ENCODE data around the gene POR.

Gene POR

DNA sequence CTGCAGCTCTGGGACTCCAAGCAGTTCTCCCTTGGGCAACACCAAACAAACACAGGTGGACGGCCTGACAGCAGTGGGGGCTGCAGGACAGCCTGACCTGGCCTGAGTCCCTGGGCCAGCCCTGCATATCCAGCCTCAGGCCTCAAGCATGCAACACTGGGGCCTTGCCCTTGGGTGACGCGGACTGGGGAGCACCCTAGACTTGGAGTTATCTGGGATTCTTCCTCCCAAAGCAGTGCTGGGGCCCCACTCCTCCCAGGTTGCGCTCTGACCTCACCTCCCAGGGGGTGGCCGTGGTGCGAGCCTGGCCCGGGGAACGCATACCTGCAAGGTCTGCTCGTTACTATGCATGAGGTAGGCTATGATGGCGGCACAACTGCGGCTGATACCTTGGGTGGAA, 85.6 kb downstream of the POR start:
- no peak for DNase-seq
- Histone ChIP-seq H3K27me3 (ENCODE audit: control insufficient read depth in 1 of 2, insufficient read depth in 1 of 2, low read length in 2 of 2) (no peaks in the 10 kb centered on the region), H3K9me3 (ENCODE audit: control insufficient read depth, low read length) (no peaks in the 10 kb centered on the region), H4K8ac (ENCODE audit: low read length) (no peak overlapping the region), H3K9ac (ENCODE audit: low read length) (no peak overlapping the region), H3K4me3 (ENCODE audit: insufficient read depth in 1 of 2, low read depth in 1 of 2, low read length in 2 of 2) (no peak overlapping the region), H2BK120ac (ENCODE audit: low read depth, low read length) (no peak overlapping the region), H3K18ac (ENCODE audit: low read depth in 1 of 2, low read length in 2 of 2) (no peak overlapping the region), H3K79me1 (replicated peaks; ENCODE audit: low read length, poor library complexity, severe bottlenecking) (peaks cover 5% of the 10 kb centered on the region), H2BK5ac (ENCODE audit: low read depth, low read length, poor library complexity, severe bottlenecking) (no peak overlapping the region), H3K27ac (ENCODE audit: low read length, poor library complexity, severe bottlenecking) (no peak overlapping the region), H2AK5ac (ENCODE audit: low read length, severe bottlenecking) (no peak overlapping the region), H3K4me2 (ENCODE audit: low read length, poor library complexity, severe bottlenecking) (no peak overlapping the region), H2BK12ac (ENCODE audit: low read length in 2 of 2) (no peak overlapping the region), H3K23ac (ENCODE audit: low read length in 2 of 2) (no peak overlapping the region), H3K4me1 (ENCODE audit: control insufficient read depth, insufficient read depth, low read depth, low read length) (no peaks in the 10 kb centered on the region), H4K91ac (ENCODE audit: low read length) (no peak overlapping the region), H3K14ac (ENCODE audit: low read length in 2 of 2) (no peak overlapping the region), H3K4ac (ENCODE audit: low read depth in 1 of 2, low read length in 2 of 2) (no peak overlapping the region), H2AFZ (ENCODE audit: low read depth, low read length) (no peak overlapping the region), H2BK15ac (ENCODE audit: low read depth, poor library complexity, severe bottlenecking) (no peak overlapping the region), H3K36me3 (ENCODE audit: control insufficient read depth in 1 of 2, insufficient read depth in 2 of 2, low read depth in 1 of 2, low read length in 2 of 2) (peaks cover 52 to 56% of the 10 kb centered on the region in 2 experiments)
- WGBS = 92% methylated on average over 11 of the region's 11 CpGs

DNA sequence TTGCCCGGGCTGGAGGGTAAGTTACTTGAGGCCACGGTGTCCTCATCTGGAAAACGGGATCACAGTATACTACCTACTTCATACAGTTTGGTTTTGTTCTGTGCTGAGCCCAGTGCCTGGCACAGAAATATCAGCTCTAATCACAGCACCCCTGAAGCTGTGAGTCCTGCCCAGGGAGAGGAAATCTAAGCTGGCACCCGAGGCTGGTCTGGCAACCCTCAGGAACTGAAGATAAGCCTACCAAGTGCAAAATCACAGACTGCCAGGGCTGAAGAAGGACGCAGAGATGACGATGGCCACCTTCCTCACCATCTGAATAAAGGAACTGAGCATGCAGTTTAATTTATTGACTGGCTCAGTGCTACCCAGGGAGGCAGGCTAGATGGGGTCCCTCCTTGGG, 87.2 kb downstream of the POR start:
- Histone ChIP-seq H2BK120ac (ENCODE audit: low read depth, low read length) (no peak overlapping the region), H3K18ac (ENCODE audit: low read depth in 1 of 2, low read length in 2 of 2) (no peak overlapping the region), H3K9ac (ENCODE audit: low read length) (no peak overlapping the region), H3K4ac (ENCODE audit: low read depth in 1 of 2, low read length in 2 of 2) (no peak overlapping the region), H4K91ac (ENCODE audit: low read length) (no peak overlapping the region), H3K14ac (ENCODE audit: low read length in 2 of 2) (no peak overlapping the region), H3K27ac (ENCODE audit: low read length, poor library complexity, severe bottlenecking) (no peak overlapping the region), H2BK15ac (ENCODE audit: low read depth, poor library complexity, severe bottlenecking) (no peak overlapping the region), H2AK5ac (ENCODE audit: low read length, severe bottlenecking) (no peak overlapping the region), H3K4me3 (ENCODE audit: insufficient read depth in 1 of 2, low read depth in 1 of 2, low read length in 2 of 2) (no peak overlapping the region), H4K8ac (ENCODE audit: low read length) (no peak overlapping the region), H2AFZ (ENCODE audit: low read depth, low read length) (no peak overlapping the region), H2BK5ac (ENCODE audit: low read depth, low read length, poor library complexity, severe bottlenecking) (no peak overlapping the region), H3K4me1 (ENCODE audit: control insufficient read depth, insufficient read depth, low read depth, low read length) (no peaks in the 10 kb centered on the region), H3K23ac (ENCODE audit: low read length in 2 of 2) (no peak overlapping the region), H2BK12ac (ENCODE audit: low read length in 2 of 2) (no peak overlapping the region), H3K9me3 (ENCODE audit: control insufficient read depth, low read length) (no peaks in the 10 kb centered on the region), H3K79me1 (replicated peaks; ENCODE audit: low read length, poor library complexity, severe bottlenecking) (peaks cover 5% of the 10 kb centered on the region), H3K36me3 (ENCODE audit: control insufficient read depth in 1 of 2, insufficient read depth in 2 of 2, low read depth in 1 of 2, low read length in 2 of 2) (peaks cover 42 to 53% of the 10 kb centered on the region in 2 experiments), H3K27me3 (ENCODE audit: control insufficient read depth in 1 of 2, insufficient read depth in 1 of 2, low read length in 2 of 2) (no peaks in the 10 kb centered on the region), H3K4me2 (ENCODE audit: low read length, poor library complexity, severe bottlenecking) (no peak overlapping the region)
- WGBS = 91% methylated on average over 6 of the region's 6 CpGs
- no peak for DNase-seq

DNA sequence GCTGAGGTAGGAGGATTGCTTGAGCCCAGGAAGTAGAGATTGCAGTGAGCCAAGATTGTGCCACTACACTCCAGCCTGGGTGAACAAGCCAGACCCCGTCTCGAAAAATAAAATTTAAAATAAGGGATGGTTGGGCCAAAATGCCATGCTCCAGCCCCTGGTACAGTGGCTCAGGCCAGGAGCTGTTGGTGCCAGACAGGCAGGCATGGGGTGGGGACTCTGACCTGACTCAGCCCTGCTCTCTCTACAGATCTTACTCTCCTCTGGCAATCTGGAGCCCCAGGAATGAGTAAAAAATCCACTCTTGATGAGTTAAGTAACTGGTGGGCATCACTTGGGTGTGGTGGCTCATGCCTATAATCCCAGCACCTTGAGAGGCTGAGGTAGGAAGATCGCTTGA, 87.9 kb downstream of the POR start:
- H4K91ac ChIP-seq (ENCODE audit: low read length) = no peak overlapping the region
- no peaks in the 10 kb centered on the region for H3K9me3 ChIP-seq (ENCODE audit: control insufficient read depth, low read length)
- no peak overlapping the region for H4K8ac ChIP-seq (ENCODE audit: low read length)
- no peak overlapping the region for H2BK5ac ChIP-seq (ENCODE audit: low read depth, low read length, poor library complexity, severe bottlenecking)
- H3K14ac ChIP-seq (ENCODE audit: low read length in 2 of 2) = no peak overlapping the region
- H3K27me3 ChIP-seq (ENCODE audit: control insufficient read depth in 1 of 2, insufficient read depth in 1 of 2, low read length in 2 of 2) = no peaks in the 10 kb centered on the region
- WGBS = 91% methylated on average over 3 of the region's 3 CpGs
- H3K23ac ChIP-seq (ENCODE audit: low read length in 2 of 2) = no peak overlapping the region
- no peak overlapping the region for H3K9ac ChIP-seq (ENCODE audit: low read length)
- peaks cover 5% of the 10 kb centered on the region for H3K79me1 ChIP-seq (replicated peaks; ENCODE audit: low read length, poor library complexity, severe bottlenecking)
- no peak overlapping the region for H3K4me2 ChIP-seq (ENCODE audit: low read length, poor library complexity, severe bottlenecking)
- no peak overlapping the region for H2BK12ac ChIP-seq (ENCODE audit: low read length in 2 of 2)
- no peak overlapping the region for H2BK120ac ChIP-seq (ENCODE audit: low read depth, low read length)
- no peak overlapping the region for H2BK15ac ChIP-seq (ENCODE audit: low read depth, poor library complexity, severe bottlenecking)
- H3K4me3 ChIP-seq (ENCODE audit: insufficient read depth in 1 of 2, low read depth in 1 of 2, low read length in 2 of 2) = no peak overlapping the region
- H2AFZ ChIP-seq (ENCODE audit: low read depth, low read length) = no peak overlapping the region
- no peak overlapping the region for H3K4ac ChIP-seq (ENCODE audit: low read depth in 1 of 2, low read length in 2 of 2)
- DNase-seq = no peak
- H3K36me3 ChIP-seq (ENCODE audit: control insufficient read depth in 1 of 2, insufficient read depth in 2 of 2, low read depth in 1 of 2, low read length in 2 of 2) = peaks cover 37 to 54% of the 10 kb centered on the region in 2 experiments
- H3K18ac ChIP-seq (ENCODE audit: low read depth in 1 of 2, low read length in 2 of 2) = no peak overlapping the region
- H2AK5ac ChIP-seq (ENCODE audit: low read length, severe bottlenecking) = no peak overlapping the region
- H3K4me1 ChIP-seq (ENCODE audit: control insufficient read depth, insufficient read depth, low read depth, low read length) = no peaks in the 10 kb centered on the region
- no peak overlapping the region for H3K27ac ChIP-seq (ENCODE audit: low read length, poor library complexity, severe bottlenecking)

DNA sequence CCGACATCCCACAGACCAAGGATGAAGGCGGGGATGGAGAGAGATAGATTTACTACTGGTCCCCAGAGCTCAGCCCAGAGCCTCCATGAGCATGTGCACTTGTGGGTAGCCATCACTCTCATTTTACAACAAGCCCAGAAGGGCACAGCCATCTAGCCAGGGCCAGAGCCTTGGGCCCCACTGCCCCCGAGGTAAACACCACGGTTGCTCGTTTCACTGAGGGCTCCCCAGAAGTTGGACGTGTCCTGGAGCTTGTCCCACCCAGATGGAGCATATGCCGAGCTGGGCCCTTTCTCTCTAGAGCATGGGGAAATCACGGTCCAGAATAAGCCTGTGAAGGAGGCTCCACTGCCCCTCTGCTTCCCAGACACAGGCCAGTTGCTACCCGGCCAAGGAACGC, 88.4 kb downstream of the POR start:
- Histone ChIP-seq H3K27ac (ENCODE audit: low read length, poor library complexity, severe bottlenecking) (no peak overlapping the region), H2AK5ac (ENCODE audit: low read length, severe bottlenecking) (no peak overlapping the region), H3K36me3 (ENCODE audit: control insufficient read depth in 1 of 2, insufficient read depth in 2 of 2, low read depth in 1 of 2, low read length in 2 of 2) (peaks cover 37 to 54% of the 10 kb centered on the region in 2 experiments)

More for the DNA sequence above, 88.4 kb downstream of the POR start:
- no peak overlapping the region for H3K4ac ChIP-seq (ENCODE audit: low read depth in 1 of 2, low read length in 2 of 2)
- H3K14ac ChIP-seq (ENCODE audit: low read length in 2 of 2) = no peak overlapping the region
- WGBS = 98% methylated on average over 10 of the region's 10 CpGs
- H3K4me3 ChIP-seq (ENCODE audit: insufficient read depth in 1 of 2, low read depth in 1 of 2, low read length in 2 of 2) = no peak overlapping the region
- H2BK12ac ChIP-seq (ENCODE audit: low read length in 2 of 2) = no peak overlapping the region
- H3K18ac ChIP-seq (ENCODE audit: low read depth in 1 of 2, low read length in 2 of 2) = no peak overlapping the region
- no peak overlapping the region for H2AFZ ChIP-seq (ENCODE audit: low read depth, low read length)
- H2BK120ac ChIP-seq (ENCODE audit: low read depth, low read length) = no peak overlapping the region
- DNase-seq = no peak
- H3K9ac ChIP-seq (ENCODE audit: low read length) = no peak overlapping the region
- H3K79me1 ChIP-seq (replicated peaks; ENCODE audit: low read length, poor library complexity, severe bottlenecking) = peaks cover 7% of the 10 kb centered on the region
- no peak overlapping the region for H2BK5ac ChIP-seq (ENCODE audit: low read depth, low read length, poor library complexity, severe bottlenecking)
- H3K23ac ChIP-seq (ENCODE audit: low read length in 2 of 2) = no peak overlapping the region
- no peaks in the 10 kb centered on the region for H3K4me1 ChIP-seq (ENCODE audit: control insufficient read depth, insufficient read depth, low read depth, low read length)
- H4K8ac ChIP-seq (ENCODE audit: low read length) = no peak overlapping the region
- no peaks in the 10 kb centered on the region for H3K9me3 ChIP-seq (ENCODE audit: control insufficient read depth, low read length)
- H3K4me2 ChIP-seq (ENCODE audit: low read length, poor library complexity, severe bottlenecking) = no peak overlapping the region
- no peak overlapping the region for H4K91ac ChIP-seq (ENCODE audit: low read length)
- H2BK15ac ChIP-seq (ENCODE audit: low read depth, poor library complexity, severe bottlenecking) = no peak overlapping the region
- no peaks in the 10 kb centered on the region for H3K27me3 ChIP-seq (ENCODE audit: control insufficient read depth in 1 of 2, insufficient read depth in 1 of 2, low read length in 2 of 2)

Data from mesenchymal stem cell (in vitro differentiated cells and primary cell).